ENCODE data around the gene ARNT2. TPM values are rescaled to one million over a fixed set of nuclear protein-coding genes. Genes with fewer than 3 reads are reported as not detected.

The ARNT2 gene
- polyA plus RNA-seq, 2 of the 4 experiments (the other 2 are of a cell fraction) = 8.9 to 17.0 TPM

DNA sequence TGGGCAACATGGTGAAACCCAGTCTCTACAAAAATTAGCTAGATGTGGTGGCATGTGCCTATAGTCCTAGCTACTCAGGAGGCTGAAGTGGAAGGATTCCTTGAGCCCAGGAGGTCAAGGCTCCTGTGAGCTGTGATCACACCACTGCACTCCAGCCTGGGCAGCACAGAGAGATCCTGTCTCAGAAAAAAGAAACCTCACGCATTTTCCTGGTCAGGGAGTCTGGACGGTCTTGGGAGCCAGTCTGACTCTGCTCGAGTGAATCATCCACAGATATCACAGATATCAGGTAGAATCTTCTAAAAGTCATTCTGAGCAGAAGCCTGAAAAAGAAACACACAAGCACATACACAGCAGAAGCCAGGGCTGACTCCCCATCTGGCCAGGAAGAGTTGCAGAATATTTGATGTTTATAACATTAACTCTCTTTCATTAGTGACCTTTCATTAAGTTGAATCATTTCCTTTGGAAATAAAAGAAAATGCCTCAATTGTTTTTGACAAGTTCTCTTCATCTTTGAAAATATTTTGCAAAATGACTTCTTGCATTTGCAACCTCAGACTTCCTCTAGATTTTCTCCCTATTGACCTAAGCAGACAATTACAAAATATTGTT is 234.5 kb downstream of the ARNT2 start:
- Histone ChIP-seq H3K9me3 (peaks cover 13% of the 10 kb centered on the region), H3K4me1 (no peaks in the 10 kb centered on the region), H3K4me3 (no peak overlapping the region), H3K27ac (no peak overlapping the region), H3K4me2 (no peak overlapping the region)
- ChIA-PET CTCF (interaction anchor here (0.9 kb wide), 1 partner anchor 9 kb away, joined by 3 read pairs; no protein-coding TSS in a partner anchor), POLR2A (no interaction called here)
- TF ChIP-seq POLR2AphosphoS2 (conservative IDR thresholded peaks at IDR 0.05; ENCODE audit: low read length) (no peak), NR3C1 (IDR thresholded peaks at IDR 0.05) (no peak), HOXA7 (CRISPR knock-in tag; IDR thresholded peaks at IDR 0.05) (no peak), HDAC2 (IDR thresholded peaks at IDR 0.05) (no peak), RFX5 (IDR thresholded peaks at IDR 0.05) (no peak), EHF (CRISPR knock-in tag; IDR thresholded peaks at IDR 0.05) (no peak)
- TF ChIP-seq, protein P1, sequence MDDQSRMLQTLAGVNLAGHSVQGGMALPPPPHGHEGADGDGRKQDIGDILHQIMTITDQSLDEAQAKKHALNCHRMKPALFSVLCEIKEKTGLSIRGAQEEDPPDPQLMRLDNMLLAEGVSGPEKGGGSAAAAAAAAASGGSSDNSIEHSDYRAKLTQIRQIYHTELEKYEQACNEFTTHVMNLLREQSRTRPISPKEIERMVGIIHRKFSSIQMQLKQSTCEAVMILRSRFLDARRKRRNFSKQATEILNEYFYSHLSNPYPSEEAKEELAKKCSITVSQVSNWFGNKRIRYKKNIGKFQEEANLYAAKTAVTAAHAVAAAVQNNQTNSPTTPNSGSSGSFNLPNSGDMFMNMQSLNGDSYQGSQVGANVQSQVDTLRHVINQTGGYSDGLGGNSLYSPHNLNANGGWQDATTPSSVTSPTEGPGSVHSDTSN (IDR thresholded peaks at IDR 0.05) = no peak
- TF ChIP-seq, protein P2, sequence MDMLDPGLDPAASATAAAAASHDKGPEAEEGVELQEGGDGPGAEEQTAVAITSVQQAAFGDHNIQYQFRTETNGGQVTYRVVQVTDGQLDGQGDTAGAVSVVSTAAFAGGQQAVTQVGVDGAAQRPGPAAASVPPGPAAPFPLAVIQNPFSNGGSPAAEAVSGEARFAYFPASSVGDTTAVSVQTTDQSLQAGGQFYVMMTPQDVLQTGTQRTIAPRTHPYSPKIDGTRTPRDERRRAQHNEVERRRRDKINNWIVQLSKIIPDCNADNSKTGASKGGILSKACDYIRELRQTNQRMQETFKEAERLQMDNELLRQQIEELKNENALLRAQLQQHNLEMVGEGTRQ (IDR thresholded peaks at IDR 0.05) = no peak
- TF ChIP-seq, protein P3, sequence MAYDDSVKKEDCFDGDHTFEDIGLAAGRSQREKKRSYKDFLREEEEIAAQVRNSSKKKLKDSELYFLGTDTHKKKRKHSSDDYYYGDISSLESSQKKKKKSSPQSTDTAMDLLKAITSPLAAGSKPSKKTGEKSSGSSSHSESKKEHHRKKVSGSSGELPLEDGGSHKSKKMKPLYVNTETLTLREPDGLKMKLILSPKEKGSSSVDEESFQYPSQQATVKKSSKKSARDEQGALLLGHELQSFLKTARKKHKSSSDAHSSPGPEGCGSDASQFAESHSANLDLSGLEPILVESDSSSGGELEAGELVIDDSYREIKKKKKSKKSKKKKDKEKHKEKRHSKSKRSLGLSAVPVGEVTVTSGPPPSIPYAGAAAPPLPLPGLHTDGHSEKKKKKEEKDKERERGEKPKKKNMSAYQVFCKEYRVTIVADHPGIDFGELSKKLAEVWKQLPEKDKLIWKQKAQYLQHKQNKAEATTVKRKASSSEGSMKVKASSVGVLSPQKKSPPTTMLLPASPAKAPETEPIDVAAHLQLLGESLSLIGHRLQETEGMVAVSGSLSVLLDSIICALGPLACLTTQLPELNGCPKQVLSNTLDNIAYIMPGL (CRISPR knock-in tag; IDR thresholded peaks at IDR 0.05; ENCODE audit: borderline replicate concordance) = no peak
- TF ChIP-seq, protein P4, sequence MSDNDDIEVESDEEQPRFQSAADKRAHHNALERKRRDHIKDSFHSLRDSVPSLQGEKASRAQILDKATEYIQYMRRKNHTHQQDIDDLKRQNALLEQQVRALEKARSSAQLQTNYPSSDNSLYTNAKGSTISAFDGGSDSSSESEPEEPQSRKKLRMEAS (IDR thresholded peaks at IDR 0.05) = no peak
- TF ChIP-seq, protein P5, sequence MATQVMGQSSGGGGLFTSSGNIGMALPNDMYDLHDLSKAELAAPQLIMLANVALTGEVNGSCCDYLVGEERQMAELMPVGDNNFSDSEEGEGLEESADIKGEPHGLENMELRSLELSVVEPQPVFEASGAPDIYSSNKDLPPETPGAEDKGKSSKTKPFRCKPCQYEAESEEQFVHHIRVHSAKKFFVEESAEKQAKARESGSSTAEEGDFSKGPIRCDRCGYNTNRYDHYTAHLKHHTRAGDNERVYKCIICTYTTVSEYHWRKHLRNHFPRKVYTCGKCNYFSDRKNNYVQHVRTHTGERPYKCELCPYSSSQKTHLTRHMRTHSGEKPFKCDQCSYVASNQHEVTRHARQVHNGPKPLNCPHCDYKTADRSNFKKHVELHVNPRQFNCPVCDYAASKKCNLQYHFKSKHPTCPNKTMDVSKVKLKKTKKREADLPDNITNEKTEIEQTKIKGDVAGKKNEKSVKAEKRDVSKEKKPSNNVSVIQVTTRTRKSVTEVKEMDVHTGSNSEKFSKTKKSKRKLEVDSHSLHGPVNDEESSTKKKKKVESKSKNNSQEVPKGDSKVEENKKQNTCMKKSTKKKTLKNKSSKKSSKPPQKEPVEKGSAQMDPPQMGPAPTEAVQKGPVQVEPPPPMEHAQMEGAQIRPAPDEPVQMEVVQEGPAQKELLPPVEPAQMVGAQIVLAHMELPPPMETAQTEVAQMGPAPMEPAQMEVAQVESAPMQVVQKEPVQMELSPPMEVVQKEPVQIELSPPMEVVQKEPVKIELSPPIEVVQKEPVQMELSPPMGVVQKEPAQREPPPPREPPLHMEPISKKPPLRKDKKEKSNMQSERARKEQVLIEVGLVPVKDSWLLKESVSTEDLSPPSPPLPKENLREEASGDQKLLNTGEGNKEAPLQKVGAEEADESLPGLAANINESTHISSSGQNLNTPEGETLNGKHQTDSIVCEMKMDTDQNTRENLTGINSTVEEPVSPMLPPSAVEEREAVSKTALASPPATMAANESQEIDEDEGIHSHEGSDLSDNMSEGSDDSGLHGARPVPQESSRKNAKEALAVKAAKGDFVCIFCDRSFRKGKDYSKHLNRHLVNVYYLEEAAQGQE (IDR thresholded peaks at IDR 0.05) = no peak
- 43% methylated on average over 3 of the region's 3 CpGs for WGBS (ENCODE audit: missing lambda C conversion rate)
- FAIRE-seq = peak; percentile 43
- no peak for ATAC-seq
- DNase-seq (ENCODE audit: low read depth in 1 of 2, low spot score in 1 of 2) = no peak

DNA sequence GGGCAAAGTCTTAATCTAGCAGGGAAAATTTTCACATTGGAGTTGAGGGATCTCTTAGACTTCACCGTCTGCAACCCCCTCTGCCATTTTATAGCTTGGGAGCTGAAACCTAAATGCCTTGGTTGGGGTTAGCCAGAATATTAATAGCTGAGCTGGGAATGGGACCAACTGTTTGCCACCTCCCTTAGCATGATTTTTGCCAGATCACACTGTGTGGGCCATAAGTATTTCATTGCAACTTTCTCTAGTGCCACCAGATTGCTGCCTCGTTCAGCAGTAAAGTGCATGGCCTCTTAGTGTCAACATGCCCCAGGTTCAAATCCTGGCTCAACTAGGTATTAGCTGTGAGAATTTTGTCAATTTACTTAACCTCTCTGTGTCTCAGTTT is 235.0 kb downstream of the ARNT2 start:
- peaks cover 13% of the 10 kb centered on the region for H3K9me3 ChIP-seq
- ChIA-PET POLR2A (no interaction called here), CTCF (interaction anchor here (0.9 kb wide), 1 partner anchor 9 kb away, joined by 3 read pairs; no protein-coding TSS in a partner anchor)
- no peak for TF ChIP-seq NPAS2 (CRISPR knock-in tag; IDR thresholded peaks at IDR 0.05; ENCODE audit: borderline replicate concordance)
- TF ChIP-seq HOXB13 (CRISPR knock-in tag; IDR thresholded peaks at IDR 0.05; ENCODE audit: low read depth) = no peak
- TF ChIP-seq JUN (IDR thresholded peaks at IDR 0.05) = no peak
- TF ChIP-seq NFE2L2 (conservative IDR thresholded peaks at IDR 0.05; ENCODE audit: low read length) = no peak
- TF ChIP-seq ZC3H11A (IDR thresholded peaks at IDR 0.05) = no peak
- no peak for TF ChIP-seq KDM1A (IDR thresholded peaks at IDR 0.05; ENCODE audit: low read depth)
- TF ChIP-seq KDM5A (IDR thresholded peaks at IDR 0.05) = no peak
- TF ChIP-seq, protein P6, sequence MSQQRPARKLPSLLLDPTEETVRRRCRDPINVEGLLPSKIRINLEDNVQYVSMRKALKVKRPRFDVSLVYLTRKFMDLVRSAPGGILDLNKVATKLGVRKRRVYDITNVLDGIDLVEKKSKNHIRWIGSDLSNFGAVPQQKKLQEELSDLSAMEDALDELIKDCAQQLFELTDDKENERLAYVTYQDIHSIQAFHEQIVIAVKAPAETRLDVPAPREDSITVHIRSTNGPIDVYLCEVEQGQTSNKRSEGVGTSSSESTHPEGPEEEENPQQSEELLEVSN (IDR thresholded peaks at IDR 0.05; ENCODE audit: borderline replicate concordance, low read depth) = no peak
- no peak for TF ChIP-seq TP53 (CRISPR knock-in tag; IDR thresholded peaks at IDR 0.05)
- TF ChIP-seq, protein P7, sequence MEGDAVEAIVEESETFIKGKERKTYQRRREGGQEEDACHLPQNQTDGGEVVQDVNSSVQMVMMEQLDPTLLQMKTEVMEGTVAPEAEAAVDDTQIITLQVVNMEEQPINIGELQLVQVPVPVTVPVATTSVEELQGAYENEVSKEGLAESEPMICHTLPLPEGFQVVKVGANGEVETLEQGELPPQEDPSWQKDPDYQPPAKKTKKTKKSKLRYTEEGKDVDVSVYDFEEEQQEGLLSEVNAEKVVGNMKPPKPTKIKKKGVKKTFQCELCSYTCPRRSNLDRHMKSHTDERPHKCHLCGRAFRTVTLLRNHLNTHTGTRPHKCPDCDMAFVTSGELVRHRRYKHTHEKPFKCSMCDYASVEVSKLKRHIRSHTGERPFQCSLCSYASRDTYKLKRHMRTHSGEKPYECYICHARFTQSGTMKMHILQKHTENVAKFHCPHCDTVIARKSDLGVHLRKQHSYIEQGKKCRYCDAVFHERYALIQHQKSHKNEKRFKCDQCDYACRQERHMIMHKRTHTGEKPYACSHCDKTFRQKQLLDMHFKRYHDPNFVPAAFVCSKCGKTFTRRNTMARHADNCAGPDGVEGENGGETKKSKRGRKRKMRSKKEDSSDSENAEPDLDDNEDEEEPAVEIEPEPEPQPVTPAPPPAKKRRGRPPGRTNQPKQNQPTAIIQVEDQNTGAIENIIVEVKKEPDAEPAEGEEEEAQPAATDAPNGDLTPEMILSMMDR (IDR thresholded peaks at IDR 0.05) = no peak
- no peak overlapping the region for H3K27ac ChIP-seq
- 63% methylated on average over 2 of the region's 2 CpGs for WGBS (ENCODE audit: missing lambda C conversion rate)
- ATAC-seq = no peak
- no peaks in the 10 kb centered on the region for H3K4me1 ChIP-seq
- no peak for DNase-seq (ENCODE audit: low read depth in 1 of 2, low spot score in 1 of 2)
- no peak overlapping the region for H3K4me3 ChIP-seq
- H3K4me2 ChIP-seq = no peak overlapping the region
- FAIRE-seq = no peak

Data from A549 (cell line).